ENCODE results near the gene AP3S2. TPM values are rescaled to one million over a fixed set of nuclear protein-coding genes. Genes with fewer than 3 reads are reported as not detected.

Gene AP3S2
- total RNA-seq, 1 donor from 2014 or later, result 36.4 TPM

- no peak overlapping the region for H3K4me3 Mint-ChIP-seq
- H3K4me1 Mint-ChIP-seq, result peaks cover 15% of the 10 kb centered on the region
- no peak for DNase-seq
- ChIA-PET POLR2A (no interaction called here), CTCF (no interaction called here)
- H3K36me3 Mint-ChIP-seq (ENCODE audit: low read depth), result no peaks in the 10 kb centered on the region
- H3K9me3 Mint-ChIP-seq, result no peaks in the 10 kb centered on the region
- H3K27ac Mint-ChIP-seq, result no peak overlapping the region
- H3K27me3 Mint-ChIP-seq, result peaks cover 40% of the 10 kb centered on the region
- ATAC-seq (ENCODE audit: low read depth), result no peak
- no peak for TF ChIP-seq CTCF (IDR thresholded peaks at IDR 0.05)
- intact Hi-C loops (cut with micrococcal nuclease), result no loop called here
Observed at GRCh38 chr15:89818287-89818686, 75.5 kb downstream of the AP3S2 start.

GRCh38 chr15:89817701-89818280, 76.0 kb downstream of the AP3S2 start:
- no peak for ATAC-seq (ENCODE audit: low read depth)
- H3K27me3 Mint-ChIP-seq, result peaks cover 40% of the 10 kb centered on the region
- no peaks in the 10 kb centered on the region for H3K36me3 Mint-ChIP-seq (ENCODE audit: low read depth)
- peaks cover 15% of the 10 kb centered on the region for H3K4me1 Mint-ChIP-seq
- intact Hi-C loops (cut with micrococcal nuclease), result no loop called here
- no peaks in the 10 kb centered on the region for H3K9me3 Mint-ChIP-seq
- DNase-seq, result no peak
- TF ChIP-seq CTCF (IDR thresholded peaks at IDR 0.05), result no peak
- ChIA-PET CTCF (no interaction called here), POLR2A (no interaction called here)
- H3K4me3 Mint-ChIP-seq, result no peak overlapping the region
- no peak overlapping the region for H3K27ac Mint-ChIP-seq

DNA sequence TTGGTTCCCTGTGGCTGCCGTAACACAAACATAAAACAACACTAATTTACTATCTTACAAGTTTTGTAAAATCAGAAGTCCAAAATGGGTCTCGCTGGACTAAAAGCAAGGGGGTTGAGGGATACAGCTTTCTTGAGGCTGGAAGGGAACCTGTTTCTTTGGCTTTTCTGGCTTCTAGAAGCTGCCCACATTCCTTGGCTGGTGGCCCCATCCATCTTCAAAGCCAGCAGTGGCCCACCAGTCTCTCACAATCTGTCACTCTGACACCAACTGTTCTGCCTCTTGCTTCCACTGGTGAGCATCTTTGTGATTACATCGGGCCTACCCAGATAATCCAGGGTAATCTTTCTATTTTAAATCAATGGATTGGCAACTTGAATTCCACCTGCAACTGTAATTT, 78.0 kb downstream of the AP3S2 start:
- TF ChIP-seq CTCF (IDR thresholded peaks at IDR 0.05), result no peak
- no peak for ATAC-seq (ENCODE audit: low read depth)
- CTCF ChIA-PET, result no interaction called here
- H3K4me1 Mint-ChIP-seq, result peaks cover 11% of the 10 kb centered on the region
- no peaks in the 10 kb centered on the region for H3K9me3 Mint-ChIP-seq
- intact Hi-C loops (cut with micrococcal nuclease), result loop anchor here (2.0 kb wide), 1 partner anchor 39 kb away; the partner anchor contains the start of gene MESP2
- H3K27ac Mint-ChIP-seq, result no peak overlapping the region
- POLR2A ChIA-PET, result interaction anchor here (0.5 kb wide), 1 partner anchor 82 kb away, joined by 3 read pairs; no protein-coding TSS in a partner anchor
- no peaks in the 10 kb centered on the region for H3K36me3 Mint-ChIP-seq (ENCODE audit: low read depth)
- no peak for DNase-seq
- peaks cover 33% of the 10 kb centered on the region for H3K27me3 Mint-ChIP-seq
- H3K4me3 Mint-ChIP-seq, result peak overlapping the region; percentile 81

GRCh38 chr15:89814112-89814742, 79.6 kb downstream of the AP3S2 start:
- Mint-ChIP-seq H3K4me1 (peaks cover 11% of the 10 kb centered on the region), H3K4me3 (peak overlapping the region; percentile 81), H3K36me3 (ENCODE audit: low read depth) (no peaks in the 10 kb centered on the region), H3K27ac (no peak overlapping the region), H3K27me3 (peaks cover 32% of the 10 kb centered on the region), H3K9me3 (no peaks in the 10 kb centered on the region)
- peak; percentile 25 for DNase-seq
- intact Hi-C loops (cut with micrococcal nuclease), result loop anchor here (2.0 kb wide), 1 partner anchor 37 kb away; the partner anchor contains the start of gene MESP2
- ChIA-PET CTCF (interaction anchor here (0.8 kb wide), 1 partner anchor 61 kb away, joined by 3 read pairs; no protein-coding TSS in a partner anchor), POLR2A (interaction anchor here (0.8 to 1.2 kb wide), 3 partner anchors 23 to 79 kb away, joined by 3 to 4 read pairs (median 3); partner anchors contain the start of gene AP3S2)
- ATAC-seq (ENCODE audit: low read depth), result peak; percentile 67
- TF ChIP-seq CTCF (IDR thresholded peaks at IDR 0.05), result no peak

GRCh38 chr15:89813381-89814111, 80.2 kb downstream of the AP3S2 start:
- POLR2A ChIA-PET, result interaction anchor here (0.8 kb wide), 1 partner anchor 24 kb away, joined by 3 read pairs; no protein-coding TSS in a partner anchor
- H3K27me3 Mint-ChIP-seq, result peaks cover 30% of the 10 kb centered on the region
- ATAC-seq (ENCODE audit: low read depth), result no peak
- peaks cover 11% of the 10 kb centered on the region for H3K4me1 Mint-ChIP-seq
- peak overlapping the region; percentile 81 for H3K4me3 Mint-ChIP-seq
- no peak for DNase-seq
- CTCF ChIA-PET, result interaction anchor here (0.8 kb wide), 1 partner anchor 61 kb away, joined by 3 read pairs; no protein-coding TSS in a partner anchor
- no peak overlapping the region for H3K27ac Mint-ChIP-seq
- no peaks in the 10 kb centered on the region for H3K9me3 Mint-ChIP-seq
- intact Hi-C loops (cut with micrococcal nuclease), result loop anchor here (2.0 kb wide), 1 partner anchor 37 kb away; the partner anchor contains the start of gene MESP2
- no peaks in the 10 kb centered on the region for H3K36me3 Mint-ChIP-seq (ENCODE audit: low read depth)
- TF ChIP-seq CTCF (IDR thresholded peaks at IDR 0.05), result no peak
